Breast epithelium (tissue), 3 donors: ENCODE results near the gene CD209.

Experiments used
- CTCF ChIP-seq, 3 donors: fragments of 450-650 bp; IDR thresholded peaks; one replicate each; pipeline ENCODE4 v1.5.1; 2016 to 2017; ENCODE audit warnings: antibody characterized with exemption in 3 of 3, mild to moderate bottlenecking in 3 of 3, moderate library complexity in 3 of 3
- POLR2A ChIP-seq: fragments of 450-650 bp; IDR thresholded peaks from one replicate; pipeline ENCODE4 v1.6.1; 2016; ENCODE audit warnings: antibody characterized with exemption, mild to moderate bottlenecking, moderate library complexity
- POLR2AphosphoS5 ChIP-seq, 3 donors: sonication (generic); formaldehyde crosslinking; IDR thresholded peaks; one replicate each; pipeline ENCODE4 v1.6.1; 2017; ENCODE audit warnings: antibody characterized with exemption in 3 of 3

- no peak for TF ChIP-seq POLR2A
- TF ChIP-seq POLR2AphosphoS5 (IDR thresholded peaks at IDR 0.05) = no peak
- no peak for TF ChIP-seq CTCF (IDR thresholded peaks at IDR 0.05)
Measured at GRCh38 chr19:7792281-7792680, 44.9 kb upstream of the CD209 start.
